Measurements from ENCODE around the gene CHD9NB.
"Not testable (repeated sequence)": the region's sequence is repeated elsewhere in the genome, so short reads cannot be mapped to it uniquely, and the experiment has no call there.

Gene CHD9NB

DNA sequence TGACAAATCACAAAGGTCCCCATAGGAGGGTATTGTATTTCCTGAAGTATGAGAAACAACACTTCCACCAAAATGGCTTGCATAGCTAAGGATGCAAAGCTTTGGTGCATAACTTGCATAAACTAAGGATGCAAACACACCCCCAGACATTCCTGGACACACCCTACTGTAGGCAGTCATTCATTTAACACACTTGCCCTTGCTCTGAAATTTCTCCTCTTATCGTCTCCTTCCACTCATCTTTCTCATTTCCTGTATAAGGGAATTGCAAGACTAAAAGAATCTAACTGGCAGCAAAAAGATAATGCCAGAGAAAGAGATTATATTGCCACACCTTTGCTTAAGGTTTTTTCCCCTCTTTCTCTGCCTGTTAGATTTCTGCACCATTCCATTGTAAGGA is 30.4 kb upstream of the CHD9NB start:
- DNase-seq, result no peak

DNA sequence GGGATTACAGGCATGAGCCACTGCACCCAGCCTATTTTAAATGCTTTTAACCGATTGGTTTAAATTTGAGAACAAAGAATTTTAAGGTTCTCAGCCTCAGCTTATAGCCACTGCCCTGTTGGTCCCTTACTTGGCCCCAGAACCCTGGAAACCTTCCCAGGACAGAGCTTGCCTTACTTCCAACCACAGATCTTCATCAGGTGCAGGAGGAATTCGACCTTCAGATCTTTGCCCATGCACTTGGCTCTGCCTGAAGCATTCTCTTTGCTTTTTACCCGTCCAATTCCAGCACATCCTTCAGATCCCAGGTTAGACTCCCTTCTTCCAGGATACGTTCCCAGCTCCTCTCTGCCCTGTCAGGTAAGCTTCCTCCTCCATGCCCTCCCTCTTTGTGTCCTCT is 29.8 kb upstream of the CHD9NB start:
- DNase-seq, result no peak

DNA sequence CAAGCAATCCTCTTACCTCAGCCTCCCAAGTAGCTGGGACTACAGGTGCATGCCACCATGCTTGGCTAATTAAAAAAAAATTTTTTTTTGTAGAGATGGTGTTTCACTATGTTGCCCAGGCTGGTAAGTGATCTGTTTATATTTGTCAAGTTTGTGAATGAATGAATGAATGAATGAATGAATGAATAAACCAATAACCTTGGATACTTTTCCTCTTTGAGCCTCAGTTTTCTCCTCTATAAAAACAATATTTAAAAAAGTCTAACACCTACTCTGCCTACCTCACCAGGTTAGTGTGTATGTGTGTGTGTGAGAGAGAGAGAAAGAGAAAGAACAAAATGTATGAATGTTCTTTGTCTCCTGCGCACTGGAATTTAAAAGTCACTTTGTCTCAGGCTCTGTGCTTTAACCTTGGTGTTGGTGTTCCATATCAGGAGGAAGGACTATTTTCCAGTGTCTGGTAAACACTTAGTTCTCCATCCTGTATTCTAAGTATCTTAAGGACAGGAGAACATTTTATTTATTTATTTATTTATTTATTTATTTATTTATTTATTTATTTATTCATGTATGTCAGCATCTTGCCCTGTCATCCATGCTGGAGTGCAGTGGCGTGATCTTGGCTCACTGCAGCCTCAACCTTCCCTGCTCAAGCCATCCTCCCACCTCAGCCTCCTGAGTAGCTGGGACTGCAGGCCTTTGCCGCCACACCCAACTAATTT is 29.1 kb upstream of the CHD9NB start:
- DNase-seq, result no peak

DNA sequence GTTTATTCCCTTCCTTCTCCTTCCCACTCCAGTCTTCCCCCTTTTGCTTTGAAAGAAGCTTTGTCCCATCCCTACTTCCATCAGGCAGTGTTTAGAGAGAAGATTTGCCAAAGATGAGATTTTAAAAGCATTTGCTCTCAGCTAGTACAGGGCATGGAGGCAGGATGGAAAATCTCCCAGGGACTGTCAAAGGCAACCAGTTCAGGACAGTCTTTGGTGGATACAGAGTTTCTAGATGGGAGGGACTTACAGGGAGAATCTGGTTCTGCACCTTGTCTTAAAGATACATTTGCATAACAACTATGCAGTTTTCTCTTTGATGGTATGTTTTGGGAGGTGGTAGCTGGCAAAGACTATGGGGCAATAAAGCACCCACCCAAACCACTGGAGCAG is 28.3 kb upstream of the CHD9NB start:
- DNase-seq, result no peak

DNA sequence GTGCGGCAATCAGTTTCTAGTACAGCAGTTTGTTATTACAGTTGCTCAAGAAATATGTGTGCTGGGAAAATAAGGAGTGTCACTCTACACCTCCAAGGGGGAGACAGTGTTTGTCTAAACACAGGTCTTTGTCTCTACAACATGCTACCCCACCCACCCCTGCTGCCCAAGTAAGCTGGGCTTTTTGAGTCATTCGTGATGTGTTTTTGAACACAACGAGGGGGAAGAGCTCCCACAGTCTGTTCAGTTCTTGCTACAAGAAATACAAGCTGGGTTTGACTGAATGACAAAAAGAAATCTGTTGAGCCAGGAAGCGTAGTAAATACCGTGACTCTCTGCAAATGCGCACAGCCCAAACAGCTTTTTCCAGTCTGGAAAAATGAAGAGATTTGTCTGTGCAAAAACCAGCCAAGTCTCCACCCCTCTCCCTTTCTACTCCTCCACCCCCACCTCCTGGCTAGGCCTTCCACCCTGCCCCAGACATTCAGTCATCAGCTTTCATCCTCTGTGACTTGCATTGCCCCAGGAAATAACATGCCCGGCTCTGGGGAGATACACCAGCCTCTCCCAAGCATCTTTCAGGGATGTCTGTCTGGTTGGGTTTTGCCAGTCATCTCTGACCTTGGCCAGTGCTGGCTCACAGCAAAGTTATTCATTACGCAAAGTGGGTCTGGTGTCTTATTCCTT is 27.8 kb upstream of the CHD9NB start:
- no peak for DNase-seq

DNA sequence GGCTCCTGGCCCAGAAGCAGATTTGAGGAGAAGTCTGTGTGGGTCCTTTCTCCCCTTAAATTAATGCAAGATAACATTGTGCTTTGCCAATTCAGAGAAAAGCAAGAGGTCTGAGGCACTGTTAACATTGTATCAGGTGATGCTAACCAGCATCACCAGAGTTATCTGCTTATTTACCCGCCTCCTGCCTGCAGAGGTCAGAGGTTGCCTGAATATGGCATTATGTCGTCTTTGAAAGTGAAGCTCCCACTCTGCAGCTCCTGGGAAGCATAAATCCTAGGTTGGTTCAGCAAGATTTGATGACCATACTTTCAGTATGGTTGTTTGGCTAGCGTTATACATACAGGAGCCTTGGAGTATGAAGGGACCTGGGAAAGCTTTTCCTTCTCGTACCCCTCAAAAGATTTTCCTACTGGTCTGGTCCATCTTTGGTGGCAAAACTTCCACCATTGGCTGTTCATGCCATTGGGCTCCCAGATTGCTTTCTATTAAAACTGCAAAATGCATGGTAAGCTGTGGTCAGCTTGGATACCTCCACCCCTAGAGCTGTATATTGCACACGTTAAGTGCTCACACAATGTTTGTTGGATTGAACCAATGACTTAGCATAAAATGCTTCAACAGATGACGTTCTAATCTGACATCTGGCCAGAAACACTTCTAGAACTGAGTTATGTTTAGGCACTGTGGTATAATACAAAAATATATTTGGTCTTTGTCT is 26.2 kb upstream of the CHD9NB start:
- DNase-seq, result no peak

DNA sequence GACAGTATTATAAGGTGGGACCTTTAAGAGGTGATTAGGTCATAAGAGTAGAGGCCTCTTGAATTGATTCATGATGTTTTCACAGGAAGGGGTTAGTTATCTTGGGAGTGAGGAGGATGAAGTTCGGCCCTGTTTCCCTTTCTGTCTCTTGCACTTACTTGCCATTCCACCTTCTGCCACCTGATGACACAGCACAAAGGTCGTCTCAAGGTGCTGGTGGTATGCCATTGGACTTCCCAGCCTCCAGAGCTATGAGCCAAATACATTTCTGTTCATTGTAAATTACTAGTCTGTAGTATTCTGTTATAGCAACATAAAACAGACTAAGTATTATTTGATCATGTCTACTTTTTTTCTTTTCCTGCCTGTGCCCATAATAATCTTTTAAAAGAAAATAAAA is 25.6 kb upstream of the CHD9NB start:
- no peak for DNase-seq

DNA sequence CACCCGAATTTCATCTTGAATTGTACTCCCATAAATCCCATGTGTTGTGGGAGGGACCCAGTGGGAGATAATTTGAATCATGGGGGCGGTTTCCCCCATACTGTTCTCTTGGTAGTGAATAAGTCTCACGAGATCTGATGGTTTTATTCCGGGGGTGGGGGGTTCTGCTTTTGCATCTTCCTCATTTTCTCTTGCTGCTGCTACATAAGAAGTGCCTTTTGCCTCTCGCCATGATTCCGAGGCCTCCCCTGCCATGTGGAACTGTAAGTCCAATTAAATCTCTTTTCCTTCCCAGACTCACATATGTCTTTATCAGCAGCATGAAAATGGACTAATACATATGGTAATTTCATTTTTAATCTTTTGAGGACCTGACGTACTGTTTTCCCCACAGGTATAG is 22.8 kb upstream of the CHD9NB start:
- DNase-seq, result not testable (repeated sequence)

- not testable (repeated sequence) for DNase-seq
Observed at GRCh38 chr16:53074296-53074695, 21.6 kb upstream of the CHD9NB start.

GRCh38 chr16:53073022-53073421 is 20.3 kb upstream of the CHD9NB start:
- DNase-seq, result no peak

- DNase-seq, result no peak
Observed at GRCh38 chr16:53071748-53072301, 19.1 kb upstream of the CHD9NB start.

- no peak for DNase-seq
Observed at GRCh38 chr16:53069772-53070171, 17.1 kb upstream of the CHD9NB start.

GRCh38 chr16:53068423-53068833 is 15.7 kb upstream of the CHD9NB start:
- DNase-seq, result no peak

DNA sequence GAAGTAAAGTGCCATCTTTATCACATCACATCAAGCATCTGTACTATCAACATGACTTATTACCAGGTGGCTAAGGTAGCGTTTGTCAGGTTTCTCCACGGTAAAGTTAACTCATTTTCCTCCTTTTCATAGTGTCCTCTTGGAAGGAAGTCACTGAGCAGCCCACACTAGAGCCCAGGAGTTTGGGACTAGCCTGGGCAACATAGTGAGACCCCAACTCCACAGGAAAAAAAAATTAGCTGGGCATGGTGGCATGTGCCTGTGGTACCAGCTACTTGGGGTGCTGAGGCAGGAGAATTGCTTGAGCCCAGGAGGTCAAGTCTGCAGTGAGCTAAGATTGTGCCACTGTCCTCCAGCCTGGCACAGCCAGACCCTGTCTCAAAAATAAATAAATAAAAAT is 15.0 kb upstream of the CHD9NB start:
- no peak for DNase-seq

DNA sequence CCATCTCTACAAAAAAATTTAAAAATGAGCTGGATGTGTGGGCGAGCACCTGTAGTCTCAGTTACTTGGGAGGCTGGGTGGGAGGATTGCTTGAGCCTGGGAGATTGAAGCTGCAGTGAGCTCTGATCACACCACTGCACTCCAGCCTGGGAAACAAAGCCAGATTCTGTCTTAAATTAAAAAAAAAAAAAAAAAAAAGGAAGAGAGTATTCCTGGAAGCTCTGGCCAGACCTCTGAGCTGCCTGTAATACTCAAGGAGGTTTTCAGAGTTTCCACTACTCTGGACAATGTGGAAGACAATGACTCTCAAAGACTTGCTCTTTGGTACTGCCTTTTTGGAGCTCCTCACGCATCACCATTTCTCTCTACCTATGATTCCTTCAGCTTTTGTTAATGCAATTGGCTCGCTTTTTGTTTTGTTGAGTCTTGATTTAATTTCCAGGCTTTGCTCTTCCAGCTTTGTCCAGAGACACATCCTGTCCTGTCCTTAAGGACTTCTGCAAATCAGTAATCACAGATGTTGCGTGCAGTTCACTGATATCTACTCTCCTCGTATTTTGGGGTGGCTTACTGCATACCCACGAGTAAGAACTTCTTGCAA is 12.9 kb upstream of the CHD9NB start:
- DNase-seq, result no peak

GRCh38 chr16:53064081-53064578 is 11.4 kb upstream of the CHD9NB start:
- no peak for DNase-seq

- no peak for DNase-seq
Observed at GRCh38 chr16:53061701-53062159, 9.0 kb upstream of the CHD9NB start.

DNA sequence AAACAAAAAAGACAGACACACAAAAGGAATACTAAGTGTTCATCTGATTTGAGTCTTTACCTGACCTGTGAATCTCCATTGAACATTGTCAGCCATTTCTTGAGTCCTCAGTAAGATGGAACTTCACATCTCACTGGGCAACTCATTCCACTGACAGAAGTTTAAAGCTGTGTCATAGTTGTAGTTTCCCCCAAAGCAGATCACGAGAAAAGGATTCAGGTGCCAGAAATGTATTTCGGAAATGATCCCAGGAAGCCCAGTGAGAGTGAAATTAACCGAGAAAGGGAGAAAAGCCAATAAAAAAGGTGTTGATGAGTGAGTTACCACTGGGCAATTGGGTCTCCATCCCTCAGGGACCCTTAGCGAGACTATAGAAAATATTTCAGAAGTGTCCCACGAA is 8.6 kb upstream of the CHD9NB start:
- no peak for DNase-seq

GRCh38 chr16:53059672-53060071 is 7.0 kb upstream of the CHD9NB start:
- no peak for DNase-seq

- DNase-seq, result no peak
Observed at GRCh38 chr16:53058882-53059281, 6.2 kb upstream of the CHD9NB start.

GRCh38 chr16:53058441-53058840 is 5.7 kb upstream of the CHD9NB start:
- no peak for DNase-seq

DNA sequence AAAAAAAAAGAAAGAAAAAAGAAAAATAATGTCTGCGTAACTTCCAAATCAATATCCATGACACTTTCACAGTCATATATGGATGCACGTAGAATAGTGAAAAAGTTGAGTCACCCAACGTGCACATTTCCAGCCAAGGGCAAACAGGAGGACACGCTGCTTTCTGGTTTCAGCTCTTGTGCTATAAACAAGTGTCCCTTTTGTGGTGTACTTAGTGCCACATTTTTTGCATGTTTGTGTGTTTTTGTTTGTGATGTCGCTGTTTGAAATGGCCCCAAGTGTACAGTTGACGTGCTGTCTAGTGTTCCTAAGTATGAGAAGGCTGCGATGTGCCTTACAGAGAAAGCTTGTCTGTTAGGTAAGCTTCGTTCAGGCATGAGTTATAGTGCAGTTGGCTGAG is 5.0 kb upstream of the CHD9NB start:
- DNase-seq, result no peak

DNA sequence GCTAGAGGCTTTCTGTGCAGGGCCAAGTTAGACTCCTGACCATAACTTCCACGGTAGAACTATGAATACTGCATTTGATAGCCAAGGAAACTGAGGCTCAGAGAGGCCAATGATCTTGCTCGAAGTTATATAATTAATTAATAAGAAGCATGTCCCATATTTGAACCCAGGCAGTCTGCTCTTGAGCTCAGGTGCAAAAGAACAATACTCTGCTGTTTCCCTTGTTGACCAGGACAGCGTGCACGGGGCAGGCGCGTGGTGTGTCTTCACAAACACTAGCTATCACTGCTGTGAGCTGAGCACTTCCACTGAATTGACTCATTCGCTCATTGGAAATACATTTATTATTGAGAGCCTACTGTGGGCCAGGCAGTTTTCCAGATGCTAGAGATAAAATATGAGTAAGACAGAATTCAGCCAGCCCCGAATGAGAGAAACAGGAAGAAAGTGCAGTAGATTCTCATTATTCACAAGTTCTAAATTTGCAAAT is 3.7 kb upstream of the CHD9NB start:
- DNase-seq, result no peak

Data from stimulated activated naive CD4-positive, alpha-beta T cell (primary cell).